GM12801 (cell line): ENCODE results near the gene TMEM181.

Experiments used
- TF ChIP-seq, protein P1 (sequence below): IDR thresholded peaks from one replicate; pipeline ENCODE4 v1.5.1; 2011; ENCODE audit warnings: control low read depth; ENCODE audit not compliant: insufficient read length; ENCODE audit errors: extremely low read depth

Gene TMEM181

DNA sequence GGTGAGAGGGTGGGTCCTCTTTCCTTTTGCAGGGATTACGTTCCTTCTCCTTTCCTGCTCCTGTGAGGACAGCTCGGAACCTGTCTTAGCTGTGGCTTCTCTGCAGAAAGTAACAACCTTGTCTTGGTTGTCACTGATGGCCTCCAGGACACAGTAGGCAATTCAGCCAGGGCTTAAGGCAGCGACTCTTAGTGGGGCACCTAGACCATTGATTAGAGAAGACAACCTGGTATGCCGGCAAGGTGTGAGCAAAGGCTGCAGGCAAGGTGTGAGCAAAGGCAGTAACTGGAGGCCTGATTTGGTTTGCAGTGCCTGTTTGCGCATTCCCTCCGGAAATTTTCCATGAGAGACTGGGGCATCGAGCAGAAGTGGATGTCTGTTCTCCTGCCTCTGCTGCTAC lies 47.0 kb downstream of the TMEM181 start:
- TF ChIP-seq, protein P1, sequence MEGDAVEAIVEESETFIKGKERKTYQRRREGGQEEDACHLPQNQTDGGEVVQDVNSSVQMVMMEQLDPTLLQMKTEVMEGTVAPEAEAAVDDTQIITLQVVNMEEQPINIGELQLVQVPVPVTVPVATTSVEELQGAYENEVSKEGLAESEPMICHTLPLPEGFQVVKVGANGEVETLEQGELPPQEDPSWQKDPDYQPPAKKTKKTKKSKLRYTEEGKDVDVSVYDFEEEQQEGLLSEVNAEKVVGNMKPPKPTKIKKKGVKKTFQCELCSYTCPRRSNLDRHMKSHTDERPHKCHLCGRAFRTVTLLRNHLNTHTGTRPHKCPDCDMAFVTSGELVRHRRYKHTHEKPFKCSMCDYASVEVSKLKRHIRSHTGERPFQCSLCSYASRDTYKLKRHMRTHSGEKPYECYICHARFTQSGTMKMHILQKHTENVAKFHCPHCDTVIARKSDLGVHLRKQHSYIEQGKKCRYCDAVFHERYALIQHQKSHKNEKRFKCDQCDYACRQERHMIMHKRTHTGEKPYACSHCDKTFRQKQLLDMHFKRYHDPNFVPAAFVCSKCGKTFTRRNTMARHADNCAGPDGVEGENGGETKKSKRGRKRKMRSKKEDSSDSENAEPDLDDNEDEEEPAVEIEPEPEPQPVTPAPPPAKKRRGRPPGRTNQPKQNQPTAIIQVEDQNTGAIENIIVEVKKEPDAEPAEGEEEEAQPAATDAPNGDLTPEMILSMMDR = no peak

DNA sequence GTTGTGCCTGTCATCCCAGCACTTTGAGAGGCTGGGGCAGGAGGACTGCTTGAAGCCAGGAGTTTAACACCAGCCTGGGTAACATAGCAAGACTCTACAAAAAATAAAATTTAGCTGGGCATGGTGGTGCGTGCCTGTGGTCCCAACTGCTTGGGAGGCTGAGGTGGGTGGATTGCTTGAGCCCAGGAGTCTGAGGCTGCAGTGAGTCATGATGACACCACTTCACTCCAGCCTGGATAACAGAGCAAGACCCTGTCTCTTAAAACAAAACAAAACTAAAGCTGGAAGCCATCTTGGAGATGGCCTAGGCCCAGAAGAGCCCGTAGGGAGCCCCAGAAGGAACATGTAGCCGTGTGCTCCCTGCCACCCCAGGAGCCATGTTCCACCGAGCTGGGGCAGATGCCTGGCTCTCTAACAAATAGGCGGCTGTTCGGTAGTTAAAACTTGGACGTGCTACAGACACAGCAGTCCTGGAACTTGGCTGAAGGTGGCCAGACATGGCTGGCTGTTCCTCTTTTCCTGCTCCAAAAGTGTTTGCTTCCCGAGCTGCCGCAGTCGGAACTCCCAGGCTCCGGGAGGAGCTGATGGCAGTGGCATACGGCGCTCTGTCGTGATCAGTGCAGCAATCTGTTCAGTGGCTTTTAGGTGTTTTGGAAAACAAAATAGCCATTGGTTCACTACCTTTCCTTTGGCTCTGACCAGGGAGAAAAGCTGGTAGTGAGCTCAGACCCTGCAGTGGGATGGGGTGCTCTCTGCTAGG lies 47.7 kb downstream of the TMEM181 start:
- TF ChIP-seq, protein P1 = no peak

DNA sequence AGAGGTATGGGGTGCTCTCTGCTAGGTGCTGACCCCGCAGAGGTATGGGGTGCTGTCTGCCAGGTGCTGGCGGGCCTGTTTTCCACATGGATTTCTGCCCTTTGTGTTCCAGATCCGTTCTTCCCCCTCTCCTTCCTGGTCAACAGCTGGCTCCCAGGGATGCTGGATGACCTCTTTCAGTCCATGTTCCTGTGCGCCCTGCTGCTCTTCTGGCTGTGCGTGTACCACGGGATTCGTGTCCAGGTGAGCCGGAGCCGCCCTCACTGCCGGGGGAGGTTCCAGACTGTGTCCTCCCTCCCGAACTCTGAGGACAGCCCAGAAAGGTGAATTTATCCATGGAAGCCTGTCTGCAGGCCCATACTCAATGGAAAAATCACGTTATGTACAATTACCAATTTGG lies 48.3 kb downstream of the TMEM181 start:
- TF ChIP-seq, protein P1 = no peak

DNA sequence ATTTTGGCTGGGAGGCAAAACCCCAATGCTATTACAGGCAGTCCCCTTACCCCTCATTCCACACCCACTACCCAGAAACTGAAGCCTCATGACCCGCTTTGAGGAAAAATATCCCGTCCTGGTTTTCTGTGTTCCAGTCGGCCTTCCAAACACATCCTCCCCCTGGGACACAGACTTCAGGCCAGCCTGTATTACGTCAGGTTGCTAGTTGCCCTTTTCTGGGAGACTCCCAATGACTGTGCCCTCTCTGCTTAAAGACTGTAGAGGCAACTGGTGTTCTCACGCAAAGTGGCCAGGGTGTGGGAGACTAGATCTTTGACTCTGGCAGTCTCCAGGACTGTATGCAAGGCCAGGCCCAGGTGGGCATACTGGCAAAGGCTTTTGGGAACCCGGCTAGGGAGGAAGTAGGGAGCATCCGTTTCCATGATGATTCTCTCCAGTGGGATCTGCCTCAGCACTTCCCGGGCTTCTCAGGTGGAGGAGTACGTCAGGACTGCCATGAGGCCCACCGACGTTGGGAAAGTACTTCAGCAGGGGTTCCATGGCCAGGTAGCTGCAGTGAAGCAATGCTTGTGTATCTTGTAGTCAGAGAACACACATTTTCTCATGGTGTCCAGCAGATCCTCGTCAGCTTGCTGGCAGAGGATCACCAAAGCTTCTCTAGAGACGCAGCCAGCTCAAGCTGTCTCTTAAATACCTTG lies 49.7 kb downstream of the TMEM181 start:
- TF ChIP-seq, protein P1 = no peak

DNA sequence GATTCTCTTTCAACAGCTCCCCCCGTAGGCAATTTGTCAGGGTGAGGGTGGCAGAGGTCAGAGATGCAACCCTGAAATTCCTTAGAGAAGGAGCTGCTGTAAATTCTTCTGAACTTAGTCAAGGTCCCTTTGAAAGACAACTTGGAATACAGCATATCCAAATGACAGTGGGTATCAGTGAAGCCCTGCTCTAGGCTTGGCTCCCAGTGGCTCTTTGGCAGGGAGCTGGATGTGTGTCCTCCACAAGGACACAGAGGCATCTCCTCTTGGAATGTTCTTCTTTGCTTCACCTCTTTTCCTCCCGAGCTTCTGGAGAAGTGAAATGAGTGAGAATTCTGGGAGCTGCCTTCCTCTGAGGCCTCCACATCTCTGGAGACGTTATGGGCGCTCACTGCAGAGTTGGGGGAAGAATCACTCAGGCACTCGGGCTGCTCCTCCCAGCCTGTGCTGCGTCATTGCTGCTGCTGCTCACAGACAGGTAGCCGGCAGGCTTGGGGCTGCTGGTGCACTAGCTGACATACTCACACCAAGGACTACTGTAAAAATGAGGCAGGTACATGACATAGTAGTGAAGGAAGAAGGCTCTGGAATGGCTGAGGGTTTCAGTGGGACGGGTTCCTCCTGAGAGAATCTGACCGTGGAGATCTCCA lies 50.6 kb downstream of the TMEM181 start:
- TF ChIP-seq, protein P1 = no peak

DNA sequence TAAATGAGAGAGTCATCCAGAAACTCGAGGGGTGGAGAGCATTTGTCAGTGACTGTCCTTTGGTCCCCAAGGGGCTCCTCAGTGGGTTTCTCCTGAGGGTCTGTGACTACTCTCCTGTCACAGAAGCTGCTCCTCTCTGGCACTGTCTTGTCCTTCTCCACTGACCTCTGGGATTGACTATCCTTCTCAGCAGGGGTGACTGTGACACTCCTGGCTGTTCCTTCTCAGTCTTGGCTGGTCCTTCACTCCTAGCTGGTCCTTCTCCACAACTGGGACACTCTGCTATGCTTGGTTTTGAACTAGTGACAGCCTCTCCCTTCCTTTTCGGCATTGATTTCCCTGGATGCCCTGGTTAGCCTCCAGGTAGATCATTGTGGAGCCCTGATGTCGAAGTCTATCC lies 51.1 kb downstream of the TMEM181 start:
- TF ChIP-seq, protein P1 = no peak

DNA sequence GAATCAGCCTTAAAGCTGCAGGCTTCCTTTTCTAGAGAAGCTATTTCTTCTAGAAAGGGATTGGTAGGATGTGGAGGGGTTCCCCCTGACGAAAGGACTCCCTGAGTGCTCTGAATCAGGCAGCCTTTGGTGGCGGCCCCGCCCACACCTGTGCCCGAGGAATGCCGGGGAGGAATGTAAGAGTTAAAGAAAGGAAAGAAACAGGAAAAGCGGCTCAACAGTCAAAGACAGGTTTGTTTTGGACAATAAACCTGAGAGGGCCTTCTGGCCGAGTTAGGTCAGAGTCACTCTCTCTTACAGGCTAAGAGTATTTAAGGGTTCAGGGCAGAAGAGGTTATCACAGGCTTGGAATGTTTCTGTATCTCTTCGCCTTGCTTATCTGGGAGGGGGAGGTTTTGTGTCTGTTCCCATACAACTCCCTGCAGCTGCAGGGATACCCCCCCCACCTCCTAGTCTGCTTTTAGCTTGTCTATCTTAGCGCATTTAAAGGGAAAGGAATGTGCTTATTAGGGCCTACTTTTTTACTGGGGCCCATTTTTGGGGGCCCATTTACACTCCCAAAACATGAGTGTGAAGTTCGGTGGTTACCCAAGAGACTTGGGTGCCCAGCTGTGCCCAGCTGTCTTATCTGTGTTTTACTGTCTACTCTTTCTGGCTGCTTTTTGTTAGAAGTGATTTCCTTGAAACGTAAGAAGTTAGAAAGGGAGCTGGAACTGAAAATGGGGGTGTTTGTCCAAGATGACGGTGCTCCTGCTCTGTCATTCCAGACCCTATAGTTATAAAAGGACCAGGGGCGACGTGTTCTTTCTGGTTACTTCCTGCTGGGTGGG lies 51.9 kb downstream of the TMEM181 start:
- TF ChIP-seq, protein P1 = no peak
